ENCODE data around the gene APPL2. TPM values are rescaled to one million over a fixed set of nuclear protein-coding genes. Genes with fewer than 3 reads are reported as not detected.
"Not testable (repeated sequence)": the region's sequence is repeated elsewhere in the genome, so short reads cannot be mapped to it uniquely, and the experiment has no call there.

APPL2 gene
- total RNA-seq, 1 experiment from 2014 or later: 46.4 TPM

DNA sequence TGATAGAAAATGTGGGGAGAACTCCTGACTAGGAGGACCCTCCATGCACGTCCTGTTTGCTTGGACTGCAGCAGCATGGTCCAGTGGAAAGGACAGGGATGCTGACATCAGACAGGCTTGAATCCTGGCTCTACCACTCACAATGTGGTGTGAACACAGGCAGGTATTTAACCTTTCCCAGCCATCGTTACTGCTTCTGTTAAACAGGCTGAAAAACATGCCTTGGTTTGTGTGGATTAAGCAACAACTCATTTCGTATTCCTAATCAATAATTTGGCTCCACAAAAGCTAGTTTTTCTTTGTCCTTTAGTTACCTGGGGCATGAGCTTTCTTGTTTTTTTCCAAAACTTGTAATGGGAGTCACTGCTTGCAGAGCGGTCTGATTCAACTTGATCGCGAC is 41.0 kb downstream of the APPL2 start:
- DNase-seq (ENCODE audit: low spot score): no peak

DNA sequence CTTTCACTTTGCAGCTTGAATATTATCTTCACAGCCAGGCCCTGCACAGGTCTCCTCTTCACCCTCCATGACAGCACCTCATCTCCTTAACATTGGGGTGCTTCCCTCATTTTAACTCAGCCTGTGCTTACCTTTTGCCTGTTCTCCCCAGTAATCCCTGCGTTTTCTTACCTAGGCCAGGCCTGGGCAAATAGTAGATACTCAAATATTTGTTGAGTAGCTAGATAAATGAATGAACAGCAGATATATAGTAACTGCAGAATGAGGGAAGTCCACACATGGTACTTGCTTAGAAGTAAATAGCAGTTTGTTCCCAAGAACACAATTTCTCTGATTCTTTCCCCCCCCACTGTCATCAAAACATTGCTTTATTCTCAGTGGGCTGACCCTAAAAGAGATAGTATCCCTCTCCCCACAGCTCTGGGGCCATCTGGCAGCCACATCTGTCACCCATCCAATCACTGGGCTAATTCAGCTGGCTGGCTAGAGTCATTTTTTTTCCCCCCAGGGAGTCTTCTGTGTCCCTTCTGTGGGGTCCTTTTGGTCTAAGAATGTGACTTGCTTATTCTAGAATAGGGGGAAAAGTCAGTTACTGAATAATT is 43.2 kb downstream of the APPL2 start:
- no peak for DNase-seq (ENCODE audit: low spot score)

DNA sequence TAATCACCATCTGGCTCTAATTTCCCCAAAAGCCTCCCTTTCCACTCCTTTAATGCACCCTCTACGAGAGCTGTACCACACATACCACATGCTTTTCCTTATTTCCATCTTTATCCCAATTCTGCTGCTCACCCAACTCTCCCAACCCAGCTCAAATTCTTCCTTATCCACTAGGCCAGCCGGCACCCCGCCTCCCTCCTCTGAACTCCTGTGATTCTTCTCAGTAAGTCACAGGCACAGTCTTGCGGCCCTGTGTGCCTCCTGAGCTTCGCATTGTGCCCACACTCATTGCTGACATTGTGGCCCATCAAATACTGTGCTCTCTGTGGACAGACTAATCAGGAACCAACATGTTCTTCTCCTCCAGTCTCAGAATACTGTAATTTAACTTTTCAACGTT is 45.4 kb downstream of the APPL2 start:
- DNase-seq (ENCODE audit: low spot score): no peak

- DNase-seq (ENCODE audit: low spot score): no peak
Measured at GRCh38 chr12:105189293-105189692, 46.7 kb downstream of the APPL2 start.

DNA sequence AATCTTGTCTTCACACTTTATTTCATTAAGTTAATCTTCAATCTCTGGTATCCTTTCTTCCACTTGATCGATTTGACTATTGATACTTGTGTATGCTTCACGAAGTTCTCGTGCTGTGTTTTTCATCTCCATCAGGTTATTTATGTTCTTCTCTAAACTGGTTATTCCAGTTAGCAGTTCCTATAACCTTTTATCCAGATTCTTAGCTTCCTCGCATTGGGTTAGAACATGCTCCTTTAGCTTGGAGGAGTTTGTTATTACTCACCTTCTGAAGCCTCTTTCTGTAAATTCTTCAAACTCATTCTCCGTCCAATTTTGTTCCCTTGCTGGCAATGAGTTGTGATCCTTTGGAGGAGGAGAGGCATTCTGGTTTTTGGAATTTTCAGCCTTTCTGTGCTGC is 52.0 kb downstream of the APPL2 start:
- DNase-seq (ENCODE audit: low spot score): not testable (repeated sequence)

DNA sequence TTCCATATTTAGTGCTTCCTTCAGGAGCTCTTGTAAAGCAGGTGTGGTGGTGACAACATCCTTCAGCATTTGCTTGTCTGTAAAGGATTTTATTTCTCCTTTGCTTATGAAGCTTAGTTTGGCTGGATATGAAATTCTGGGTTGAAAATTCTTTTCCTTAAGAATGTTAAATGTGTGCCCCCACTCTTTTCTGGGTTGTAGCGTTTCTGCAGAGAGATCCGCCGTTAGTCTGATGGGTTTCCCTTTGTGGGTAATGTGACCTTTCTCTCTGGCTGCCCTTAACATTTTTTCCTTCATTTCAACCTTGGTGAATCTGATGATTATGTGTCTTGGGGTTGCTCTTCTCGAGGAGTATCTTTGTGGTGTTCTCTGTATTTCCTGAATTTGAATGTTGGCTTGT is 52.6 kb downstream of the APPL2 start:
- not testable (repeated sequence) for DNase-seq (ENCODE audit: low spot score)

DNA sequence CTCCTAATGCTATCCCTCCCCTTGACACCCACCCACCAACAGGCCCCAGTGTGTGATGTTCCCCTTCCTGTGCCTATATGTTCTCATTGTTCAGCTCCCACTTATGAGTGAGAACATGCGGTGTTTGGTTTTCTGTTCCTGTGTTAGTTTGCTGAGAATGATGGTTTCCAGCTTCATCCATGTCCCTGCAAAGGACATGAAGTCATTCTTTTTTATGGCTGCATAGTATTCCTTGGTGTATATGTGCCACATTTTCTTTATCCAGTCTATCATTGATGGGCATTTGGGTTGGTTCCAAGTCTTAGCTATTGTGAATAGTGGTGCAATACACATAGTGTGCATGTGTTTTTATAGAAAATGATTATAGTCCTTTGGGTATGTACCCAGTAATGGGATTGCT is 56.9 kb downstream of the APPL2 start:
- not testable (repeated sequence) for DNase-seq (ENCODE audit: low spot score)

DNA sequence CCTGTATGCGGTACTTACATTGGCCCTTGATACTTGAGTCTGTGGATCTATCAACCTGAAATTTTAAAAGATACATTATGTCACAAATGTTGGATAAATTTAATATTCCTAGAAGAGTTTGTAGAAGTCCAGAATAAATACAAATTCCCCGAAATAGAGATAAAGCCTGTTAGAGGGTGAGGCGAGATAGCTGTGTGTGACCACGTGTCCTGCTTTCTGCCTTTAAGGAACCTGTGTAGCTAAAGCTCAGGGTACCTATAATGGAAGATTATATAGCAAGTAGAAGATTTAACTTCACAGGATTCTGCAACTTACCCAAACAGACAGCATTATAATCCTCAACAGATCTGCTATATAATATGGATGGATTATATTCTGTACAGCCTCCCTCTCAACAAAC is 58.8 kb downstream of the APPL2 start:
- DNase-seq (ENCODE audit: low spot score): no peak

DNA sequence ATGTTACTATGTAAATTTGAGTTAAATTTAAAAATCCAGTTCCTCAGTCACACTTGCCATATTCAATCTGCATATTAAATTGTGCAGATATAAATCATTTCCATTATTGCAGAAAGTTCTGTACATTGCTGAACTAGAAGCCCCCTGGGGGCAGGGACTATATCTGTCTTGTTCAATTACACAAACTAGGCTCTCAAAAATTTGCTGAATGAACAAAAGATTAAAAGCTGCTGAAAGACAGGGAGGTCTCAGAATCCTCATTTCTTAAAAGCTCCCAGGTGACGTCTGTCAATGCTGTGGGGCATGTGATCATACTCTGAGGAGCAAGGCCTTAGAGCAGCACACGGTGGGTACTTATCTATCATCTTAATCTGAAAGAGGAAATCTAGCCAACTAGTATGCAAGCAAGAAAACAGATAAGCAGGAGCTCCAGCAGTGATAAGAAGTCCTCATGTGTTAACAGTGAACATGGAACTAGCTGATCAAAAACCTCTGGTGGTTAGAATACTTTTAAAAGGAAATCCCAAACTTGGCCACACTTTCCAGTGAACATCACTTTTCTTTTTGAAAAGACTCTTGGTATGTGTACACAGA is 60.5 kb downstream of the APPL2 start:
- DNase-seq (ENCODE audit: low spot score): no peak

DNA sequence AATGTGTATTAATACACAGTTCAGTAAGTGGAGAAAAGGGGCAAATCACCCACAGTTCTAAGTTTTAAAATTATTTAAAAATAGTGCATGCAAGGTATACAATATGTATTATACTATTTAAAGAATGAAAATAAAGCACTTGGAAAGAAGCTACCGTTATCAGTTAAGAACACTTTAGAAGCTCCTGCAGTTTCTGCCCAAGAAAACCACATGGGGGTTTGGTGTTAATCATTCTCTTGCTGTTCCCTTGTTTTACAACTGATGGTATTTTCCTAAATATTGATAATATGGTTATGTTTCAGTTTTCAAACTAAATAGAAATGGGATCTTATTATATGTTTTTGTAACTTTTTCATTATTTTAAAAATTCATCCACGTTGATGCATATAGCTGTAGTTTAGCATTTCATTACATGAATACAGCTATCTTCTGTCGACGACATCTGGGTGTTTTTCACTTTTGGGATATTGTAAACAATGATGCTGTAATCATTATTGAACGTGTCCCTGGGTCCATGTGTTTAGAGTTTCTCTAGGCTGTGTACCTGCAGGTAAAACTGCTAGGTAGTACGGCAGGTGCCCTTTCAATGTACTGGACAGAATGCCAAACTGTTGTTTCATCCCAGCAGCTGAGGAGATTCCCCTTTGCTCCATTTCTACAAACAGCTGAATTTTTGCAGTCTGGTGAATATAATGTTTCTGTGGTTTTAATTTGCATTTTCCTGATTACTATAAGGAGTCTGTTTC is 64.1 kb downstream of the APPL2 start:
- DNase-seq (ENCODE audit: low spot score): no peak

GRCh38 chr12:105170139-105170538 is 65.8 kb downstream of the APPL2 start:
- DNase-seq (ENCODE audit: low spot score): no peak

GRCh38 chr12:105168006-105168405 is 68.0 kb downstream of the APPL2 start:
- DNase-seq (ENCODE audit: low spot score): no peak

DNA sequence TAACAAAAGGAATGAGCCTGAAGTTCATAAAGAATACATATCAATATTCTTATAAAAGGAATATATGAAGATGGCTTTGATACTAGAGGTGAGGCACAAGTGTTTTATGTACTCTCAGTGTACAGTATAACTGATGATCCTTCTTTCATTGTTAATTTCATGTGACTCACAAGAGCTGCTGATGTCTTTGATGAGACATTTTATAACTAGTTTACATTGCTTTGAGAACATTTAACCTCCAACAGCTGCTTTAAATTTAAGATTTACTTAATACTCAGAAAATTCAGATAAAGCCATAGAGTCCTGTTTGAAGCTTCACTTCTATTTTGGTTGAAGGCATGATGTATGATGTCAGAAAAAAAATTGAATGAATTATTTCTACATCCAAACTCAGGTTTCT is 68.6 kb downstream of the APPL2 start:
- no peak for DNase-seq (ENCODE audit: low spot score)

DNA sequence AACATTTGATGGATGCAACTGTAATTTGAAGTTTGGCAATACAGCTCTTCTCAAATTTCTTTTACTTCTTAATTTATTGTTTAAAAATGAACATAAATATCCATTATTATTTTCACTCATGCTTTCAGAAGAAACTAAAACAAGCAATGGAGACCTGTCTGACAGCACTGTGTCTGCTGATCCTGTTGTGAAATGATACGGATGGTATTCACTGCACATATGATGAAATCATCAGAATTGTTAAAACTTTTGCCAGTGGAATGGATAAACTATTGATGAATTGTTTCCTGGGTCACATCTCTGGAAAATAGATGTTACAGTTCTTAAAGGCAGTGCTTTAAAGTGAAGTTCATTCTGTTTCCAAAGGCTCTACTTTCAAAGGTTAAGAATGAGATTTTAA is 69.2 kb downstream of the APPL2 start:
- DNase-seq (ENCODE audit: low spot score): no peak

- DNase-seq (ENCODE audit: low spot score): peak; percentile 8
Measured at GRCh38 chr12:105164068-105164467, 71.9 kb downstream of the APPL2 start.

- DNase-seq (ENCODE audit: low spot score): no peak
Measured at GRCh38 chr12:105162174-105162573, 73.8 kb downstream of the APPL2 start.

- no peak for DNase-seq (ENCODE audit: low spot score)
Measured at GRCh38 chr12:105158876-105159275, 77.1 kb downstream of the APPL2 start.

- DNase-seq (ENCODE audit: low spot score): no peak
Measured at GRCh38 chr12:105157606-105158005, 78.4 kb downstream of the APPL2 start.

DNA sequence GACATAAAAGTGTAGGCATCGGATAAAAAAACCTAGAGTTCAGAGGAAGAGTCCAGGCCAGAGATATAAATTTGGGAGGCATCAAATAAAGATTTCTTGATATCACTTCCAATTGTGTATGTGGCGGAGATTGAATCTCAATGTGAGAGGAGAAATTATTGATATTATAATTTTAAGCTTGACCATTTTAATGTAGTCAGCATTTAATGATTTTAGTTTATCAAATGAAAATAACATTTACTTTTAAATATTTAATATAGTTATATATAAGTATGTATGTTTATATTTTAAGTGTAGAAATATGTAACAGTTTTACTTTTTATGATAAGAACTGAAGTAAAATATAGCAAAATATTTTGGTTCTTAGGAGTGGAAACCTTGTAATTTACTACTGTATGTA is 79.7 kb downstream of the APPL2 start:
- DNase-seq (ENCODE audit: low spot score): no peak

DNA sequence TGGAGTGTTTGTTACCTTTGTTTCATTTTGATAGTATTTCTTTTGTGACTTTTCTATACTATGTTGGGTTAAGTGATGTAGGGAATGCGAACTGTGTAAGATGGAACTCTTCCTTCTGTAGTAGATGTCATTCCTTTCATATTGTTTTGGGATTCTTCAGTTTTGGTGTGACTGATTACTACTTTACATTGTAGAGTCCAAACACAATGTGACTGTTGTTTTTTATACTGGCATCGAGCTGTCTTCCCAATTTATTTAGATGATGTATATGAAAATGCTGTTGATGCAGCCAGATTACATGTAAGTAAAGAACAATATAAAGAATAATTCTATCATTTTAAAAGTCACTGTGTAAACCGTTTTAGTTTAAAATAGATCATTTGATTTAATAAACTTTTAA is 93.7 kb downstream of the APPL2 start:
- DNase-seq (ENCODE audit: low spot score): no peak

DNA sequence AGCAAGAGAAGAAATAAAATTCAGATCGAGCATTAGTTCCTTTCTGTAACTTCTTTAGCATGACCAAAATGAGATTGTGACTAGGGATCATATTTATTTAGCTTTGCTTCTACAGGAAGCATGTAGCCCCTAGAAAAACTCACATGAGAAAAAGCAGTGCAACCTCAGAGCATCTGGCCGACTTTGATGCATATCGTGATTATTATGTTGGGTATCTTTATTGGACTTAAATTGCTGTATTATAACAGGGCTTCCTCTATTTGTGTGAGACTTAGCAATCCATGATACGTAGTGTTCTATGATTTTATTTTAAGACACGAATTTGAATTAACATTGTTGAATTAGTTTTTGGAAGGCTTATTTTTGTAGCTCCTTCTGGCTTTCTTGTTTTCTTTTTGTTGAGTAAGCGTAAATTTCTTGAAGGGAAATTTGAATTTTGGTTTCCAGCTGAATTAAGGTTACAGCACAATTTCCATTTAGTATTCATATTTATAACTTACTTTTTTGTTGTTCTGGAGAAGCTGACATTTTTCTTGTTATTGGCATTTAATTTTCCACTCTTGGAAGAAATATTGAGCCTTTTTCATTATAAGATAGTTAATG is 94.6 kb downstream of the APPL2 start:
- DNase-seq (ENCODE audit: low spot score): no peak

- DNase-seq (ENCODE audit: low spot score): no peak
Measured at GRCh38 chr12:105138248-105138647, 97.7 kb downstream of the APPL2 start.

Measured in A172 (cell line).